NCI-H2107 treated with DMSO at 0.1 percent for 48 hours (cell line): ENCODE data around the gene EIF5A2.
"Not testable (repeated sequence)": the region's sequence is repeated elsewhere in the genome, so short reads cannot be mapped to it uniquely, and the experiment has no call there.

Source experiments
- DNase-seq: peaks from one replicate; lab custom pipeline; 2025; ENCODE audit not compliant: unreplicated experiment; lab: John Stamatoyannopoulos, UW

EIF5A2 gene

DNA sequence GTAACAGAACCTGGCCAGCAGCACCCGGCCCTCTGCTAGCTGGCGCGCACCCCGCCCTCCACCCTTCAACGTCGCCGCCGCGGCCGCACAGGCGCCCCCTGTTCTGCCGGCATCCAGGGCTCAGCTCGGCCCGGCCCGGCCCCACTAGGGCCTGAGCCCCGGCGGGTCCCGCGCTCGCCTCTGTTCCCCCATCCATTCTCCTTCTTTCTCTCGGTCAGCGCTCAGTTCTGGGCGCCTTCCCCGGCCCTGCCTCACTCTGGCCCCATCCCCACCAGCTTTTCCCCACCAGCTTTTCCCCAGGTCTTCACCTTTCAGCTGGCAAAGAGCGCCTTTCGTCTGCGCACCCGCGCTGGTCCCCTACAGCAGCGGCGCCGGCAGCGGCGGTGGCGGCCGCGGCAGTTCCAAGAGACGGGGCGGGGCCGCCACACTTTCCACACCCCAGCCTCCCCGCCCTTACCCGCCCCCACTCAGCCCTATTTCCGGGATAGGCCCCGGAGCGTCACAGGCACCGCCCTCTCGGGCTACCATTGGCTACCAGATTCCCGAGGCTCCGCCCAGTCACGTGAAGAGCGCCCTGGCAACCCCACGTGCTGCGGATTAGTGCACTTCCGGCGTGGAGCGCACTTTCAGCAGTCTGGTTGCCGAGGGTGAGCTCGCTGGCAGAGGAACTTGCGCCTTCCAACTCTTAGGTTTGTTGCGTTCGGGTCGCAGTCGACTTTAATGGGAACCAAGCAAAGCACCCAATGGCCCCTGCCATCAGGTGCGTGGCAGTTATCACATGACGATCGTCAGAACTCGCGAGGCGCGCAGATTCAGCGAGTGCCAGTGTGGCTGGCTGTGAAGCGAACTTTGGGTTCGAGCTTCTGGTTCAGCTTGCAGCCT lies at the start of gene EIF5A2:
TSS of gene EIF5A2 (minus strand) at position 403 of the 882 bp plus-strand sequence. CDS start 831 bp downstream, outside the sequence.
- peak; percentile 93 for DNase-seq

DNA sequence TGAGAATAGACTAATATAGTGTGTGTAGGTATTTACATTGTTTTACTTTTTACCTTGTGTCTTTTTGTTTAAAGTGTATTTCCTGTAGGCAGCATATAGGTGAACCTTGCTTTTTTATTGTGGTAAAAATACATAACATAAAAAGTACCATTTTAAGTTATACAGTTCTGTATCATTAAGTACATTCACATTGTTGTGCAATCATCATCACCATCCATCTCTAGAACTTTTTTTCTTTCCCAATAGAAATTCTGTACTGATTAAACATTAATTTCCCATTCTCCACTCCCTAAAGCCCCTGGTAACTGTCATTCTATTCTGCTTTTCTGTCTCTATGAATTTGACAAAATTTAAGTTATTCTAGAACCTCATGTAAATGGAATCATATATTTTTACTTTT lies 48.2 kb upstream of the EIF5A2 start:
- no peak for DNase-seq

DNA sequence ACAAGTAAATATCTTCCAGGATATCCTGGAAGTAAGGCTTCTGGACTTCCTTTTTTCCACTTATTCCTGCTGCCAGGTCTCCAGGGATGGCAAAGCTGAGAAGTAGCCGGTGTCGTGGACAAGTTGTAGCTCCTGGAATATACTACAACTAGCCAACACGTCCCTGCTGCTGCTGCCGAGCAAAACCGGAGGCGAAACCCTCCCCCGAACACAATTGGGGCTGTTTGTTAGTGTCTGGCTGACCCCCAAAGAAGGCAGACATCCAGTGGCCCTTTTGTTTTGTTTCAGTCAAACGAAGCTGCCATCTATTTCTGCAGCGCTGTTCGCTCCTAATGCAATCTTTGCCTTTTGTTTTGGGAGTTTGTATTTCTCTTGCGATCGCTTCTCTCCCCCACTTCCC lies 45.3 kb upstream of the EIF5A2 start:
- no peak for DNase-seq

DNA sequence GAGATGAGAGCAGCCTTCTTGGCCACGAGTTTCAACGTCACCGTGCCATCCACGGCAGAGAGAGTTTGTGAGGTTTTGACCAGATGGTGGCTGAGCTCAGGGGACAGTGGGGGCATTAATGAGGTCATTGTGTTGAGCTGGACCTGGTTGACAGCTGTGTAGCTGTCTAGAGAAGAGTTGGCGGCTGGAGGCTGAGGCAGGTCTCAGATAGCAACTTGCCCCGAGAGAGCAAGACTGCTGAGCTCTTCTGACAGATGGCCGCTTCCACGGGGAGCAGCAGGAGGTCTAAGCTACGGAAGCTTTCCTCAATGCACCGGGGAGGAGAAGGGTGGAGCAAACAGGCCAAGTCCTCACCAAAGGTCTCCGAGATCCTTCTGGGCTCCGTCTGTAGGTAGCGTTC lies 44.8 kb upstream of the EIF5A2 start:
- DNase-seq = no peak

DNA sequence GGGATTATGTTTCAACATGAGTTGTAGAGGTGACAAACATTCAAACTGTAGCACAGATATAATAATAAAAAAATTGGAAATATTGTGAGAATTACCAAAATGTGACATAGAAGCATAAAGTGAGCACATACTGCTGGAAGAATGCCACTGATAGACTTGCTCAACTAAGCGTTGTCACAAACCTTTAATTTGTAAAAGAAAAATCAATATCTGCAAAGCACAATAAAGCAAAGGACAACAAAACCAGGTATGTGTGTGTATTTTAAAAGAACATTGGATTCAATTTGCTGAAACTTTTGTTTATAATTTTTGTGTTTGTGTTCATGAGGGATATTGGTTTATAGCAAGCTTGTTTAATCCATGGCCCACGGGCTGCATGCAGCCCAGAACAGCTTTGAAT lies 40.8 kb upstream of the EIF5A2 start:
- DNase-seq = no peak

GRCh38 chr3:170947018-170947769 lies 38.8 kb upstream of the EIF5A2 start:
- no peak for DNase-seq

DNA sequence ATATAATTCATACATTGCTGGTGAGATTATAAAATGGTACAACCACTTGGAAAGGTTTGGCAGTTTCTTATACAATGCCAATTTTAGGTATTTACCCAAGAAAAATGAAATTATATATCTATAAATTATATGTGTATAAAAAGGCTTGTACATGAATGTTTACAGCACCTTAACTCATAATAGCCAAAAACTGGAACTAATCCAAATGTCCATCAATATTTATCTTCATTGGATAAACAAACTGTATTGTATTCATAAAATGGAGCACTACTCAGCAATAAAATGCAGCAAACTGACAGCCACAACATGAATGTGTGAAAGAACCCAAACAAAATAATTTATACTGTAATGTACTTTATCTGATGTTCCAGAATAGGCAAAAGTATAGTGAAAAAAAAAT lies 33.6 kb upstream of the EIF5A2 start:
- DNase-seq = no peak

- no peak for DNase-seq
Observed at GRCh38 chr3:170941551-170941950, 33.1 kb upstream of the EIF5A2 start.

GRCh38 chr3:170933039-170933438 lies 24.6 kb upstream of the EIF5A2 start:
- DNase-seq = not testable (repeated sequence)

DNA sequence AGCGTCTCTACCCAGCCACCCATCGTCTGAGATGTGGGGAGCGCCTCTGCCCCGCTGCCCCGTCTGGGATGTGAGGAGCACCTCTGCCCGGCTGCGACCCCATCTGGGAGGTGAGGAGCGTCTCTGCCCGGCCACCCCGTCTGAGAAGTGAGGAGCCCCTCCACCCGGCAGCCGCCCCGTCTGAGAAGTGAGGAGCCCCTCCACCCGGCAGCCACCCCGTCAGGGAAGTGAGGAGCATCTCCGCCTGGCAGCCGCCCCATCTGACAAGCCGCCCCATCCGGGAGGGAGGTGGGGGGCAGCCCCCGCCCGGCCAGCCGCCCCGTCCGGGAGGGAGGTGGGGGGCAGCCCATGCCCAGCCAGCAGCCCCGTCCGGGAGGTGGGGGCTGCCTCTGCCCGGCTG lies 15.1 kb upstream of the EIF5A2 start:
- DNase-seq = not testable (repeated sequence)

GRCh38 chr3:170918715-170919114 lies 10.3 kb upstream of the EIF5A2 start:
- DNase-seq = no peak

DNA sequence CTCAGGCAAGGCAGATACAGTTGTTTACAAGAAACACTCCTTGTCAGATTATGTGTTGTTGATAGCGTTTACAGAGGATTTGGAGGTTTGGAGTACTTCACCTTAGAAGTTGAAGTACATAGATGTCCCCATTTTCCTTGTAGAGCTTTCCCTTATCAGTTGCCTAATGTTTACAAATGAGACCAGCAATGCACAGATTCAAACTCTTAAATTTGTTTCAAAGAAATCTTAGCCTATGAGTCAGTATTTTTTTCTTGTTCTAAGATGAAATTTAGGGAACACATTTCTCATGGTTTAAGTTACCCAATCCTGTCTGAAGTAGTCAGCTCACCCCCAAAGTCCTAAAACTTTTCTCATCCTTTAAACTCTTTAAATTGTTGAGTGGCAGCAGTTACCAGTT lies 6.3 kb upstream of the EIF5A2 start:
- DNase-seq = no peak

GRCh38 chr3:170914212-170914611 lies 5.8 kb upstream of the EIF5A2 start:
- DNase-seq = no peak

DNA sequence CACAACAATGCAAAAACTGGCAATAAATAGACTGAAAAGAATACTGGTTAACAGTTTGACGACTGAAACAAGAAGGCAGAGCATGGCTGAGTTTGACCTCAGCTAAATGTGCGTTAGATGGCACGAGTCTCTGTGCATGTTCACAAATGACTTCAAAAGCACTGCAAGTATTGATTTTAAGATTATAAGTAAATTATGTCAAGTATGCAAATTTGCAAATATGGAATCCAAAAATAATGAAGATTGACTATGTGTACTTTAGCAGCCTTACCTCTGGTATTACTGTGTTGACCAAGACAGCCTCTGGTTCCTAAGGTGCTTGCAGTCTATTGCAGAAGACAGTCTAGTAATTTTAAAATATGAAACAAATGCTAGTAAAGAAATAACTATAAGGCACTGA lies 2.6 kb upstream of the EIF5A2 start:
- no peak for DNase-seq

- DNase-seq = no peak
Observed at GRCh38 chr3:170910542-170910941, 2.1 kb upstream of the EIF5A2 start.

DNA sequence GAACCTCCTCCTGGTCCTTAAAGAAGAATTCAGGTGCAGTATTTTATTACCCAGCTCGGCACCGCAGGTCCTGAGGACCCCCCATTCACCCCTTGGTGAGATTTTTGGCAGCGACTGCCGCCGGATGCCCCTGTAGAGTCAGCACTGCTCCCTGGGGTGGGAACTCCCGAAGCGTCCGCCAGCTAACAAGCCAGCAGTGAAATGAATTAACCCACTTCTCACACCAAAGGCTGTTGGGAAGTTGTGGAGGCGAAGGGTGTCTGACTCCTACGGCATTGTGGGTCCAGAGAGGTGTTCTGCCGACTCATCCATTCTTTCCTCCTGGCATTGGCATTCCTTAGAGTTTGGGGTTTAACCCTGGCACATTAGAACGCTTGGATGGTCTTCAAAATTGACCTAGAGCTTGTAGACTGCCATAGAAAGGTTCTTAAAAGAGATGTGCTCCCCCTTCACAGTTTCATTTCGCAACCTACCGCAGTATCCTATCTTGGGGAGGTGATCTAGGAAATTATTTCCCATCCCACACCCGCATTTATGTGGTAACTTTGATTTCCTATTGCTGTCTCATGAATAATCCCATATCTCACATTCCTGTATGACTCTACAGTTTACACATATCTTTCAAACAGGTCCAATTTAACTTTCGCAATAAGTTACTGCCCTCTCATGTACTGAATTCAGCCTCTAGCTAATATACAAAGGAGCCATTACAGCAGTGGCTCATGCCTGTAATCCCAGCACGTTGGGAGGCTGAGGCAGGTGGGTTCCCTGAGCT lies 879 bp upstream of the EIF5A2 start:
- no peak for DNase-seq

- DNase-seq = no peak
Observed at GRCh38 chr3:170907637-170908234, 701 bp downstream of the EIF5A2 start.

DNA sequence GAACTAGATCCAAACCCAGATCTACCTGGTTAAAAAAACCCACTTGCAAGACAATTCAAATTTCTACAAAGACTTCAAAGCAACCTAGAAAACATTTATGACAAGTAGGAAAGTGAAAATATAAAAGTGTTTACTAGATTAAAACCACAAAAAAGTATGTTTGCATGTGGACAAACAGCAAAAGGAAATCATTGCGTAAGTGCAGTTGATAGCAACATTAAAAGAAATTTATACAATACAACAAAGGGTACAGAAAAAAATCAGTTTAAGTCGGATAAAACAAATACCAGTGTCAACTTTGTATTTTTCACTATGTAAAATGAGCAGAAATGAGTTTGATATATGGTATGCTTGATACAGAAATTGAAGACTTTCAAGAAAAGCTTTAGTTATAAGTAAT lies 2.6 kb downstream of the EIF5A2 start:
- no peak for DNase-seq

GRCh38 chr3:170903123-170903522 lies 5.3 kb downstream of the EIF5A2 start:
- DNase-seq = no peak

- no peak for DNase-seq
Observed at GRCh38 chr3:170899455-170899854, 9.0 kb downstream of the EIF5A2 start.

DNA sequence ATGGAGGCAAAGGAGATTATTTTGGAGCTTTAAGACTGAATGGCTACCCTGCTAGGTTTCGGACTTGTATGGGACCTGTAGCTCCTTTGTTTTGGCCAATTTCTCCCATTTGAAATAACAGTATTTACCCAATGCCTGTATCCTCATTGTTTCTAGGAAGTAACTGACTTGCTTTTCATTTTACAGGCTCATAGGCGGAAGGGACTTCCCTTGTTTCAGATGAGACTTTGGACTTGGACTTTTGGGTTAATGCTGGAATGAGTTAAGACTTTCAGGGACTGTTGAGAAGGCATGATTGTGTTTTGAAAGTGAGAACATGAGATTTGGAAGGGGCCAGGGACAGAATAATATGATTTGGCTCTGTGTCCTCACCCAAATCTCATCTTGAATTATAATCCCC lies 10.5 kb downstream of the EIF5A2 start:
- DNase-seq = no peak
